GM12891 (cell line): Measurements from ENCODE around the gene CACNG8.

Experiments
- POLR2A ChIP-seq: IDR thresholded peaks from 2 replicates; pipeline ENCODE4 v1.6.1; 2011; ENCODE audit warnings: low read depth, low read length, control low read depth
- POLR2AphosphoS5 ChIP-seq: IDR thresholded peaks from 2 replicates; pipeline ENCODE4 v1.6.1; 2011; ENCODE audit warnings: low read depth, low read length, control low read depth
- TAF1 ChIP-seq: IDR thresholded peaks from 2 replicates; pipeline ENCODE4 v1.6.1; 2011; ENCODE audit warnings: low read depth, low read length, control low read depth

DNA sequence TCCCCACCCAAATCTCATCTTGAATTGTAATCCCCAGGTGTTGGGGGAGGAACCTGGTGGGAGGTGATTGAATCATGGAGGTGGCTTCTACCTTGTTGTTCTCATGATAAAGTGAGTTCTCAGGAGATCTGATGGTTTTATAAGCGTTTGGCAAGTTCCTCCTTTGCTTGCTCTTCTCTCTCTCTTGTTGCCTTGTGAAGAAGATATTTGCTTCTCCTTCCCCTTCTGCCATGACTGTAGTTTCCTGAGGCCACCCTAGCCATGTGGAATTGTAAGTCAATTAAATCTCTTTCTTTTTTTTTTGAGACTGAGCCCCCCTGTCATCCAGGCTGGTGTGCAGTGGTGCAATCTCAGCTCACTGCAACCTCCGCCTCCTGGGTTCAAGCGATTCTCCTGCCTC is 66.6 kb downstream of the CACNG8 start:
- TF ChIP-seq POLR2AphosphoS5: no peak
- no peak for TF ChIP-seq POLR2A
- no peak for TF ChIP-seq TAF1
